ENCODE measurements around the gene IER3IP1. TPM values are rescaled to one million over a fixed set of nuclear protein-coding genes. Genes with fewer than 3 reads are reported as not detected.

IER3IP1 gene
- total and polyA plus RNA-seq, 2 of the 4 experiments (the other 2 are of a cell fraction) = 7.0 to 11.7 TPM

DNA sequence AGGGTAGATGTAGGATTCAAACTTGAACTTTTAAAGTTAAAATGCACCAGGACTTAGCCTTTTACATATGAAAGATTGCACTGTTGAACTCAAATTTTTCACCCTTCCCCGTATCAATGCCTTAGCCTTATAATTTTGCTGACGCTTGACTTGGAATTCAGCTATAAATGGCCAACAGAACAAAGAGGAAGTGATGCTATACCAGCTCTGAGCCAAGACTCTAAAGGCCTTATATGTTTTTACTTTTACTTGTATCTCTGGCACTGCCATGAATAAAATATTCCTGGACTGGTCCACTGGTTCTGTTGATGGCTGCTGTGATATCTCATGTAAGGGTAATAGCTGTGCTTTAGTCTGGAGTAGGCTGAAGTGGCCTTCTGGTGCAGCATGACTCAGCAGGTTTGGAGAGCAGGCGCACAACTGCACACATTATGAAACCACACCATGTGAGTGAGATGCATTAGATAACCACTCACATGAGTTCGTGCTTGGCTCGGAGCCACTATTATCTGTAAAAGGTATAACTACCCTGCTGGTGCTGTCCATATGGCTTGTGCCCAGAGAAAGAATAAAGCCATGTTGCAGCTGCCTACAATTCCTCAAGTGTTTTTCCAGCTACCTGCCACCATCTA, 8.4 kb upstream of the IER3IP1 start:
- Histone ChIP-seq H3K23ac (ENCODE audit: low read depth, low read length) (no peak overlapping the region), H3K9me3 (ENCODE audit: control insufficient read depth, insufficient read depth, low read length) (no peaks in the 10 kb centered on the region), H3K27ac (ENCODE audit: insufficient read depth, low read length) (no peak overlapping the region), H3K9me1 (ENCODE audit: insufficient read depth, low read length) (no peaks in the 10 kb centered on the region), H2BK5ac (ENCODE audit: low read depth, low read length, poor library complexity, severe bottlenecking) (no peak overlapping the region), H3K36me3 (ENCODE audit: control insufficient read depth, insufficient read depth, low read length) (no peaks in the 10 kb centered on the region), H2BK15ac (ENCODE audit: low read depth, low read length) (no peak overlapping the region), H4K91ac (ENCODE audit: insufficient read depth, low read depth, low read length) (no peak overlapping the region), H2AK5ac (ENCODE audit: low read depth, low read length) (no peak overlapping the region), H3K56ac (ENCODE audit: extremely low read depth, insufficient read depth, low read length) (no peak overlapping the region), H3K4me1 (ENCODE audit: control insufficient read depth, insufficient read depth, low read length) (no peaks in the 10 kb centered on the region), H2AK9ac (replicated peaks; ENCODE audit: low read depth, low read length, poor library complexity) (no peak overlapping the region), H4K5ac (ENCODE audit: low read depth, low read length) (no peak overlapping the region), H3K4me3 (ENCODE audit: insufficient read depth, low read depth, low read length) (no peak overlapping the region), H2BK120ac (ENCODE audit: low read depth, low read length) (no peak overlapping the region), H3K79me1 (ENCODE audit: low read depth in 1 of 2, low read length in 2 of 2) (no peaks in the 10 kb centered on the region), H3K4ac (ENCODE audit: low read depth, low read length) (no peak overlapping the region), H3K27me3 (ENCODE audit: control insufficient read depth, insufficient read depth, low read length) (peaks cover 6% of the 10 kb centered on the region), H3K18ac (ENCODE audit: low read depth, low read length) (no peak overlapping the region), H2AFZ (replicated peaks; ENCODE audit: low read length, poor library complexity) (peak overlapping the region; percentile 23), H3K14ac (replicated peaks; ENCODE audit: low read depth, low read length) (no peak overlapping the region), H4K8ac (ENCODE audit: low read depth in 2 of 2, low read length in 2 of 2) (no peak overlapping the region), H3K9ac (ENCODE audit: low read depth, low read length) (no peak overlapping the region), H2BK20ac (ENCODE audit: low read depth, low read length) (no peak overlapping the region; the same call in 1 of the 2 replicates), H4K20me1 (ENCODE audit: insufficient read depth, low read length) (no peaks in the 10 kb centered on the region), H3K4me2 (ENCODE audit: low read depth, low read length) (no peak overlapping the region)
- ChIA-PET CTCF (no interaction called here), POLR2A (ENCODE audit: unreplicated experiment) (interaction anchor here (0.5 kb wide), 1 partner anchor 29 kb away, joined by 3 read pairs; no protein-coding TSS in a partner anchor)
- BruUV-seq (replicated peaks) = no TSS peak
- no peak for TF ChIP-seq RCOR1 (IDR thresholded peaks at IDR 0.05; ENCODE audit: insufficient replicate concordance, low read length)
- no peak for TF ChIP-seq RAD21 (IDR thresholded peaks at IDR 0.05; ENCODE audit: low read length)
- no peak for TF ChIP-seq RFX5 (IDR thresholded peaks at IDR 0.05; ENCODE audit: low read depth, low read length)
- no peak for TF ChIP-seq MAZ (IDR thresholded peaks at IDR 0.05; ENCODE audit: borderline replicate concordance, low read depth, low read length)
- TF ChIP-seq, protein P1, sequence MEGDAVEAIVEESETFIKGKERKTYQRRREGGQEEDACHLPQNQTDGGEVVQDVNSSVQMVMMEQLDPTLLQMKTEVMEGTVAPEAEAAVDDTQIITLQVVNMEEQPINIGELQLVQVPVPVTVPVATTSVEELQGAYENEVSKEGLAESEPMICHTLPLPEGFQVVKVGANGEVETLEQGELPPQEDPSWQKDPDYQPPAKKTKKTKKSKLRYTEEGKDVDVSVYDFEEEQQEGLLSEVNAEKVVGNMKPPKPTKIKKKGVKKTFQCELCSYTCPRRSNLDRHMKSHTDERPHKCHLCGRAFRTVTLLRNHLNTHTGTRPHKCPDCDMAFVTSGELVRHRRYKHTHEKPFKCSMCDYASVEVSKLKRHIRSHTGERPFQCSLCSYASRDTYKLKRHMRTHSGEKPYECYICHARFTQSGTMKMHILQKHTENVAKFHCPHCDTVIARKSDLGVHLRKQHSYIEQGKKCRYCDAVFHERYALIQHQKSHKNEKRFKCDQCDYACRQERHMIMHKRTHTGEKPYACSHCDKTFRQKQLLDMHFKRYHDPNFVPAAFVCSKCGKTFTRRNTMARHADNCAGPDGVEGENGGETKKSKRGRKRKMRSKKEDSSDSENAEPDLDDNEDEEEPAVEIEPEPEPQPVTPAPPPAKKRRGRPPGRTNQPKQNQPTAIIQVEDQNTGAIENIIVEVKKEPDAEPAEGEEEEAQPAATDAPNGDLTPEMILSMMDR (conservative IDR thresholded peaks at IDR 0.05; ENCODE audit: low read depth, low read length) = no peak
- no peak for TF ChIP-seq SMC3 (IDR thresholded peaks at IDR 0.05; ENCODE audit: low read depth, low read length)
- TF ChIP-seq MXI1 (IDR thresholded peaks at IDR 0.05; ENCODE audit: borderline replicate concordance, low read depth, low read length) = no peak
- TF ChIP-seq, protein P2, sequence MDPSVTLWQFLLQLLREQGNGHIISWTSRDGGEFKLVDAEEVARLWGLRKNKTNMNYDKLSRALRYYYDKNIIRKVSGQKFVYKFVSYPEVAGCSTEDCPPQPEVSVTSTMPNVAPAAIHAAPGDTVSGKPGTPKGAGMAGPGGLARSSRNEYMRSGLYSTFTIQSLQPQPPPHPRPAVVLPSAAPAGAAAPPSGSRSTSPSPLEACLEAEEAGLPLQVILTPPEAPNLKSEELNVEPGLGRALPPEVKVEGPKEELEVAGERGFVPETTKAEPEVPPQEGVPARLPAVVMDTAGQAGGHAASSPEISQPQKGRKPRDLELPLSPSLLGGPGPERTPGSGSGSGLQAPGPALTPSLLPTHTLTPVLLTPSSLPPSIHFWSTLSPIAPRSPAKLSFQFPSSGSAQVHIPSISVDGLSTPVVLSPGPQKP (IDR thresholded peaks at IDR 0.05; ENCODE audit: borderline replicate concordance, low read depth, low read length) = no peak
- no peak for TF ChIP-seq FOS (IDR thresholded peaks at IDR 0.05; ENCODE audit: low read depth, low read length)
- TF ChIP-seq MAFK (IDR thresholded peaks at IDR 0.05; ENCODE audit: low read depth, low read length) = peak; percentile 57; the same call in 1 of the 2 replicates
- TF ChIP-seq NFE2L2 (IDR thresholded peaks at IDR 0.05; ENCODE audit: low read depth, low read length) = peak; percentile 94
- no peak for TF ChIP-seq CHD1 (IDR thresholded peaks at IDR 0.05; ENCODE audit: low read depth, low read length)
- TF ChIP-seq BHLHE40 (IDR thresholded peaks at IDR 0.05; ENCODE audit: low read depth, low read length) = no peak
- TF ChIP-seq, protein P3, sequence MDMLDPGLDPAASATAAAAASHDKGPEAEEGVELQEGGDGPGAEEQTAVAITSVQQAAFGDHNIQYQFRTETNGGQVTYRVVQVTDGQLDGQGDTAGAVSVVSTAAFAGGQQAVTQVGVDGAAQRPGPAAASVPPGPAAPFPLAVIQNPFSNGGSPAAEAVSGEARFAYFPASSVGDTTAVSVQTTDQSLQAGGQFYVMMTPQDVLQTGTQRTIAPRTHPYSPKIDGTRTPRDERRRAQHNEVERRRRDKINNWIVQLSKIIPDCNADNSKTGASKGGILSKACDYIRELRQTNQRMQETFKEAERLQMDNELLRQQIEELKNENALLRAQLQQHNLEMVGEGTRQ (IDR thresholded peaks at IDR 0.05; ENCODE audit: low read depth, low read length) = no peak
- TF ChIP-seq POLR2A (IDR thresholded peaks at IDR 0.05; ENCODE audit: low read depth, low read length) = no peak
- TF ChIP-seq CEBPB (IDR thresholded peaks at IDR 0.05; ENCODE audit: low read depth, low read length) = no peak
- in situ Hi-C loops (cut with MboI; ENCODE audit: low sequenced_read_pairs) (no loop called here), intact Hi-C loops (cut with micrococcal nuclease) (no loop called here), dilution Hi-C loops (cut with HindIII; ENCODE audit: low sequenced_read_pairs, unreplicated experiment) (no loop called here)
- DNase-seq (peak; percentile 51), ATAC-seq (ENCODE audit: low read depth) (no peak)
- 80% methylated on average over 1 of the region's 5 CpGs; no CpG with 5 or more reads in 1 of the 2 experiments for WGBS, 2 experiments (ENCODE audit: extremely low coverage in 2 of 2, insufficient read length in 1 of 2)

All from IMR-90 (cell line).